ENCODE data around the gene TLE4. TPM values are rescaled to one million over a fixed set of nuclear protein-coding genes. Genes with fewer than 3 reads are reported as not detected.
"Not testable (repeated sequence)": the region's sequence is repeated elsewhere in the genome, so short reads cannot be mapped to it uniquely, and the experiment has no call there.

The TLE4 gene
- total RNA-seq, 1 donor from 2014 or later: 12.1 TPM

DNA sequence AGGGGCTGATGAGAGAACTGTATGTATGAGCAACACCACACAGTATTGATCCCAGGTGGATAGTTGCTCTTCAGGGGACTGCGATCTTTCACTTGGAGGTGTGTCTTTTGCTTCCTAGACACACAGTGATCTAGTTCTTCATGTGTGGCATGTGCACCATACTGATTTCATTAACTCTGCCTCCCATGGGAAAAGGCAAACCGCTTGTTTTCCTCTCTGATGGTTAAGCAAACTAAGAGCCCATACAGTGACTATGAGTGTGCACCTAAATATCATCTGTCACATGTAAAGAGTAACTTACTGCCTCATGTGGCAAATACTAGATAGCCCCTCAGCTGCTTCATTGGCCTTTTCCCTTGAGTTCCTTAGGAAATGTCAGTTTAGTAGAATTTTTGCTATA, 147.3 kb downstream of the TLE4 start:
- DNase-seq: no peak
- no peaks in the 10 kb centered on the region for H3K4me1 Mint-ChIP-seq
- H3K27me3 Mint-ChIP-seq: no peaks in the 10 kb centered on the region
- peaks cover 37% of the 10 kb centered on the region for H3K36me3 Mint-ChIP-seq (ENCODE audit: low read depth)
- H3K4me3 Mint-ChIP-seq: no peak overlapping the region
- no peaks in the 10 kb centered on the region for H3K9me3 Mint-ChIP-seq
- no peak overlapping the region for H3K27ac Mint-ChIP-seq
- intact Hi-C loops (cut with micrococcal nuclease): no loop called here

DNA sequence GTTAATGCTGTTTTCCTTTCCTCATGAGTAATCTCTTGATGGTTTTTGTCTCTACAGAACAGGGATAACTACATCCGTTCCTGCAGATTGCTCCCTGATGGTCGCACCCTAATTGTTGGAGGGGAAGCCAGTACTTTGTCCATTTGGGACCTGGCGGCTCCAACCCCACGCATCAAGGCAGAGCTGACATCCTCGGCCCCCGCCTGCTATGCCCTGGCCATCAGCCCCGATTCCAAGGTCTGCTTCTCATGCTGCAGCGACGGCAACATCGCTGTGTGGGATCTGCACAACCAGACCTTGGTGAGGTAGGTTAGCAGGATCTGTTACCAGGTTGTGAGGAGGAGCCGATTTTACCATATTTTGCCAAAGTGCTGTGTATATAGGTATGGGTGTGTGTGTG, 148.2 kb downstream of the TLE4 start:
- no peaks in the 10 kb centered on the region for H3K4me1 Mint-ChIP-seq
- no peak overlapping the region for H3K4me3 Mint-ChIP-seq
- H3K27me3 Mint-ChIP-seq: no peaks in the 10 kb centered on the region
- peaks cover 38% of the 10 kb centered on the region for H3K36me3 Mint-ChIP-seq (ENCODE audit: low read depth)
- H3K9me3 Mint-ChIP-seq: no peaks in the 10 kb centered on the region
- intact Hi-C loops (cut with micrococcal nuclease): no loop called here
- DNase-seq: no peak
- no peak overlapping the region for H3K27ac Mint-ChIP-seq

DNA sequence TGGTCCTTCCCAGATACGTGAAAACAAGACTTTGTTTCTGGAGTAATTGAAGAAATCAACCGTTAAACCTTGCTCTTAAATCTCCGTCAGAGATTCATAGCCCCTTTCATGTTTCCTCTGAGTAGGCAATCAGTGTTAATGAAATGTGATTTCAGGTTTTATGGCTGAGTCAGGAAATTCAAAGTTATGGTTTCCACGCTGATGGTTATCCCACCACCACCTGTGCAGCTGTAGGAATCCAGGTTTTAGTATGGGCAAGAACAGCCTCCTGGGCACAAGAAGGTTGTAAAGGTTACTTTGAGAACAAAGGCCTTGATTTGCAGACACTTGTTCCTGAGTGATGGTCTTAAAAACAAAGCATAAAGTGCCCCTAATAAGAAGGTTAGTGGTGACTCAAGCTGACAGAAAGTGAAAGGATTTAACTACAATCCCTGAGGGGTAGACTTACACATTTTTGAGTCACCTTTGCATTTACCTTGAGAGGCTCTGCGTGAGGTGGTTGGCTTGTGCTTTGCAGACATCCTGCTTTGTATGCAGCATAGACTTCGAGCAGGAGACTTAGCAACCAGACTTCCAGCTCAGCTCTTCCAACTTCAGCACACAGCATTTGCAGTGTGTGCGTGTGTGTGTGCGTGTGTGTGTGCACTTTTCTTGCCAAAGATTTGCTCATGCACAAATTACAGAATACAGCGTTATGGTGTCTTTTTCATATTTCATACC, 159.6 kb downstream of the TLE4 start:
- DNase-seq: no peak
- no peak overlapping the region for H3K4me3 Mint-ChIP-seq
- peaks cover 2% of the 10 kb centered on the region for H3K4me1 Mint-ChIP-seq
- no peak overlapping the region for H3K27ac Mint-ChIP-seq
- intact Hi-C loops (cut with micrococcal nuclease): no loop called here
- H3K9me3 Mint-ChIP-seq: peaks cover 14% of the 10 kb centered on the region
- no peaks in the 10 kb centered on the region for H3K27me3 Mint-ChIP-seq
- H3K36me3 Mint-ChIP-seq (ENCODE audit: low read depth): peaks cover 7% of the 10 kb centered on the region

DNA sequence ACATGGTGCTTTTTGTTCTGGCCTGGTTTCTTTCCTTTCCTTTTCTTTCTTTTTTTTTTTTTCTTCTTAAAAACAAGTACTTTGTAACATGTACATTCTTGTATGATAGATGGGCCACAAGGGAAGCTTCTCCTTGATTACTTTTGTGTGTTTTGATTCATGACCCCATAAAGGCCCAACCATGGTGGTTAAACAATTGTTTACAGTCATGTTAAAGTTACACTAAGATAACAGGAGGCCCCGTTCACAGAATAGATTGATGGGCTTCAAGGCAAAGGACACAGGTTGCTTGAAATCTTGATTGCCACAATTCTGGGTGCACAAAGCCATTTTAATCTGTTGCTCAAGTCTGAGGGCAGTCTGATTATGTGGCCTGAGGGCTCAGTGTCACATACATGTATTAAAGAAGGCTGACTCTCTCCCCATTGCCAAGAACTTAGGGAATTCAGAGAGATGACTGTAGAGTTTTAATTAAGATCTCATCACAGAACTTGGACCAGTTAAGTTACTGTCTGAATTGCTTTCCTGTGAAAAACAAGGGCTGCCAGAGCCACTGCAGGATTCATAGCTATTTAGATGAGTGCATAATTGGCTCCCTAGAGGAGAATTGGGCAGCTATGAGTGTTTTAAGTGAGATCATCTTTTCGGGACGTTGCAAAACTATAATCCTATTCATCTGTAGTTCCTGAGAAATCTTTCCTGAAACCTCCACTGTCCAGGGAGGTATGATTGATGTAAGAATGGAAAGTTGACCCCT, 163.4 kb downstream of the TLE4 start:
- DNase-seq: no peak
- peaks cover 10% of the 10 kb centered on the region for H3K9me3 Mint-ChIP-seq
- H3K27ac Mint-ChIP-seq: no peak overlapping the region
- peaks cover 2% of the 10 kb centered on the region for H3K4me1 Mint-ChIP-seq
- H3K36me3 Mint-ChIP-seq (ENCODE audit: low read depth): peaks cover 2% of the 10 kb centered on the region
- no peaks in the 10 kb centered on the region for H3K27me3 Mint-ChIP-seq
- H3K4me3 Mint-ChIP-seq: no peak overlapping the region
- intact Hi-C loops (cut with micrococcal nuclease): no loop called here

DNA sequence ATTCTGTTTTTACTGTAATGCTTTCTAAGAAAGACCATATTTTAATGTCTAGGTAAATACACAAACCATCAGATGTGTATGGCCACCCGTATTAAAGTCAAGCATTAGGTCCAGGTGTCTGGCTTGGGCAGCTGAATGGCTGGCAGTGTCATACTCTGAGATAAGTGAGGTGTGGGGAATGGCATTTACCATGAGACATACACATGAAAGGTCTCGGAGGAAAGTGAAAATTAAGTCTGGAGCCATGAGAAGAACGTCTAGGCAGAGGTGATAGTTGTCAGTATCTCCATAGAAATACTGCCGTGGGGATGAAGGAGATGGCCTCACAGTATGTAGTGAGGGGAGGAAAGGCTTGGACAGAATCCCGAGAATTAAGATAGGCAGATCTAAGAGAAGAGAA, 164.3 kb downstream of the TLE4 start:
- Mint-ChIP-seq H3K4me3 (no peak overlapping the region), H3K27me3 (no peaks in the 10 kb centered on the region), H3K36me3 (ENCODE audit: low read depth) (peaks cover 2% of the 10 kb centered on the region), H3K9me3 (peaks cover 10% of the 10 kb centered on the region), H3K27ac (no peak overlapping the region), H3K4me1 (peaks cover 2% of the 10 kb centered on the region)
- DNase-seq: no peak
- intact Hi-C loops (cut with micrococcal nuclease): no loop called here

DNA sequence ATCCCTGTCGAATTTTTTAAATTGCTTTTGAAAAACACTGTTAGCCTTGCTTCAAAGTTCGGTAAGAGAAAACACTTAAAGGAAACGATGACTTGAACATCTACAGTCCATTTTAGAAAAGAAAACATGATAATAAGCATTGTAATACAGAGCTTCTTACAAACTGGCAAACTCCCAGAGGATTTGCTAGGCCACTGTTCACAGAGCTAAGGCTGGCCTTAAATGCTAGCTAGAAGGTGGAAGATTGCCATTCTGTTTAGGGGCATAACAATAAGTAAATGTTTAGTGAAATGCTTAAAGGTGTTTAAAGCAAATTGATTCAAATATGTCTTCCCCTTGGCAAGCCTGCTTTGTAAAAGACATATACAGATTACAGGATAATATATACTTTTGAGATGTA, 169.6 kb downstream of the TLE4 start:
- no peak overlapping the region for H3K4me3 Mint-ChIP-seq
- H3K36me3 Mint-ChIP-seq (ENCODE audit: low read depth): no peaks in the 10 kb centered on the region
- H3K9me3 Mint-ChIP-seq: peaks cover 4% of the 10 kb centered on the region
- H3K27me3 Mint-ChIP-seq: peaks cover 2% of the 10 kb centered on the region
- H3K27ac Mint-ChIP-seq: no peak overlapping the region
- DNase-seq: no peak
- intact Hi-C loops (cut with micrococcal nuclease): no loop called here
- H3K4me1 Mint-ChIP-seq: no peaks in the 10 kb centered on the region

DNA sequence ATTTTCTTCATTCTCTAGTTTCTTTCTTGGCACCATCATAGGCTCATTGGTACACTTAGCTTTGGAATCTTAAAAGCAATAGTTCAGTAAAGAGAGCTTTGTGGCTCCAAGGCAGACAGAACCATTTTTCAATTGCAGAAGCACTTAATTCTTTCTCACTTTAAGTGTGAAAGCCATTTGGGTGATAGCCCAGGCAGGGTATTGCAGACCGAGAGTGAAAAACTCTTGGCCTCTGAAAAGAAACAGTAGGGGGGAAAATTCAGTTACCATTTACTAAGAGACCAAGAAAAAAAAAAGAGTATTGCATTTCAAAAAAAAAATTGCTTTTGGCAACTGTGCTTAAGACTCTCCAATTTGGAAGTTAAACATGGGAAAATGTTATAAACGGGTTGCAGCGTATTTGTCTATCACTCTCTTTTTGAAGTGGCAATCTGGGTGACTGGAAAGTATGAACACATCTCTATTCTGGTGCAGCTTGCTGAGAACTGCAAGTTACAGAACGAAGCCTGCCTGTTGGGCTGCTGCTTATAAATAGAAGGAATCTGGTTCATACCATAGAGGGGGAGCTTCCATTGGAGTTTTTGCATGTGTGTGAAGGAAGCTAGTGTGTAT, 170.5 kb downstream of the TLE4 start:
- Mint-ChIP-seq H3K36me3 (ENCODE audit: low read depth) (no peaks in the 10 kb centered on the region), H3K27ac (no peak overlapping the region), H3K4me1 (no peaks in the 10 kb centered on the region)

DNA sequence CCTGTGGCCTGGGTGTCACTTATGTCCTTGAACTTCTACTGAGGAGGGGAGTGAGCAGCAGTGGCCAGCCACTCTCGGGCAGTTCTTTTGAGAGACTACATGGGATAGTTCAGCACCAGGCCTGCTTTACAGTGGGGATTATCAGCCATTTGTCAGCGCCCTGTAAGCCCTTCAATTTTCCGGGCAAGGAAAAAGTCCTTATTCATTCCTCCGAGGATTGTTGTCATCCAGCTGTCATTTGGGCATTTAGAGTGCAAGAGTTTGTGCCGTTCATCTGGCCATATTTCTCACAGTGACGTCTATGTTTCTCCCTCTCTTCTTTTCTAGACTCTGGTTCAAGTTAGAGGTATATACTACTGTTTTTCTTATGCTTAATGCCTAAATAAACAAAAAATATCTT, 172.8 kb downstream of the TLE4 start:
- no peak overlapping the region for H3K27ac Mint-ChIP-seq
- H3K4me1 Mint-ChIP-seq: no peaks in the 10 kb centered on the region
- no peaks in the 10 kb centered on the region for H3K36me3 Mint-ChIP-seq (ENCODE audit: low read depth)
- no peak for DNase-seq
- no peak overlapping the region for H3K4me3 Mint-ChIP-seq
- intact Hi-C loops (cut with micrococcal nuclease): no loop called here
- peaks cover 4% of the 10 kb centered on the region for H3K9me3 Mint-ChIP-seq
- peaks cover 3% of the 10 kb centered on the region for H3K27me3 Mint-ChIP-seq

More for the DNA sequence above, 170.5 kb downstream of the TLE4 start:
- Mint-ChIP-seq H3K27me3 (peaks cover 3% of the 10 kb centered on the region), H3K9me3 (peaks cover 4% of the 10 kb centered on the region), H3K4me3 (no peak overlapping the region)
- no peak for DNase-seq
- intact Hi-C loops (cut with micrococcal nuclease): no loop called here

DNA sequence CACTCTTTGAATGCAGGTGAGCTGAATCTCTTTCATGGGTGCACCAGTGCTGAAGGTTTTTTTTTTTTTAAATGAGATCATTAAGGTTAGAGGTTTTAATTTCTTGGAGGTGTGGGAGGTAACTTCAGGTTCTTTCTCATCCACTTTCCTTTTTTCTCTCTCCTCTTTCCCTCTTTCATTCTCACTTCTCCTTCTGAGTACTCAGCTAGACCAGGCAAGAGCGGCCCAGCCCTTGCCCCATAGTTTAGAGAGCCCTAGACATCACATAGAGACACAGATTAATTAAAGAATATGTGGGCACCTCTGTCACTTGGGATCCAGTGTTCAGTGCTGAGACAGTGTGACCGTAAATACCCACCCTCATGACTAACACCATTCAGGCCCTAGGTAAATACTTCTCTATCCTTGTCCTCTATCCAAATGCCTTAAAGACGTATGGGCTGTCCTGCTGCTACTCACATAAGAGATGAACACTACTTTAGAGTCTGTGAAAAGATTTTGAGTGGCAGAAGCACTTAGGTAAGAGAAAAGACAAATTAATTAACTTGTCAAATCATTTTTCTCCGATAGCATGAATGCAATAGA, 174.1 kb downstream of the TLE4 start:
- H3K36me3 Mint-ChIP-seq (ENCODE audit: low read depth): no peaks in the 10 kb centered on the region
- intact Hi-C loops (cut with micrococcal nuclease): no loop called here

DNA sequence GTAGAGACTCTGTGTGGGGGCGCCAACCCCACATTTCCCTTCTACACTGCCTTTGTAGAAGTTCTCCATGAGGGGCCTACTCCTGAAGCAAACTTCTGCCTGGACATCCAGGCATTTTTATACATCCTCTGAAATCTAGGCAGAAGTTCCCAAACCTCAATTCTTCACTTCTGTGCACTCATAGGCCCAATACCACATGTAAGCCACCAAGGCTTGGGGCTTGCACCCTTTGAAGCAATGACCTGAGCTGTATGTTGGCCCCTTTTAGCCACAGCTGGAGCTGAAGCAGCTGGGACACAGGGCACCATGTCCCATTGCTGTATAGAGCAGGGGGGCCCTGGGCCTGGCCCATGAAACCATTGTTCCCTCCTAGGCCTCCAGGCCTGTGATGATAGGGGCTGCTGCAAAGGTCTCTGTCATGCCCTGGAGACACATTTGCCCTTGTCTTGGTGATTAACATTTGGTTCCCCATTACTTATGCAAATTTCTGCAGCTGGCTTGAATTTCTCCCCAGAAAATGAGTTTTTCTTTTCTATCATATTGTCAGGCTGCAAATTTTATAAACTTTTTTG, 180.2 kb downstream of the TLE4 start:
- H3K4me3 Mint-ChIP-seq; H3K4me1 Mint-ChIP-seq; intact Hi-C loops (cut with micrococcal nuclease); DNase-seq; H3K36me3 Mint-ChIP-seq (ENCODE audit: low read depth); H3K27me3 Mint-ChIP-seq; H3K9me3 Mint-ChIP-seq; H3K27ac Mint-ChIP-seq: not testable (repeated sequence)

More for the DNA sequence above, 174.1 kb downstream of the TLE4 start:
- no peak overlapping the region for H3K27ac Mint-ChIP-seq
- no peak for DNase-seq
- H3K4me3 Mint-ChIP-seq: no peak overlapping the region
- no peaks in the 10 kb centered on the region for H3K4me1 Mint-ChIP-seq
- H3K9me3 Mint-ChIP-seq: peaks cover 4% of the 10 kb centered on the region
- H3K27me3 Mint-ChIP-seq: peaks cover 3% of the 10 kb centered on the region

DNA sequence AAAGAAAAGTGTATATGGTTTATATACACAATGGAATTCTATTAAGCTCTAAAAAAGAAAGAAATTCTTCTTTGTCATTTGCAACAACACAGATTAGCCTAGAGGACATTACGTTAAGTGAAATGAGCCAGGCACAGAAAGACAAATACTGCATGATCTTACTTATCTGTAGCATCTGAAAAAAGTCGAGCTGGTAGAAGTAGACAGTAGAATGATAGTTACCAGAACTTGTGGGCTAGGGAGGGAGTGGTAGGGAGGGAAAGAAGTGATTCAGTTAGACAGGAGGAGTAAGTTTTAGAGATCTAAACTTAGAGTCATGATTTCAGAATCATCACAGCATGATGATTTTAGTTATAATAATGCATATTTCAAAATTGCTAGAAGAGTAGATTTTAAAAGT, 184.6 kb downstream of the TLE4 start:
- peaks cover 6% of the 10 kb centered on the region for H3K9me3 Mint-ChIP-seq
- no peaks in the 10 kb centered on the region for H3K4me1 Mint-ChIP-seq
- no peaks in the 10 kb centered on the region for H3K27me3 Mint-ChIP-seq
- H3K36me3 Mint-ChIP-seq (ENCODE audit: low read depth): no peaks in the 10 kb centered on the region
- no peak for DNase-seq
- intact Hi-C loops (cut with micrococcal nuclease): no loop called here
- no peak overlapping the region for H3K27ac Mint-ChIP-seq
- no peak overlapping the region for H3K4me3 Mint-ChIP-seq

DNA sequence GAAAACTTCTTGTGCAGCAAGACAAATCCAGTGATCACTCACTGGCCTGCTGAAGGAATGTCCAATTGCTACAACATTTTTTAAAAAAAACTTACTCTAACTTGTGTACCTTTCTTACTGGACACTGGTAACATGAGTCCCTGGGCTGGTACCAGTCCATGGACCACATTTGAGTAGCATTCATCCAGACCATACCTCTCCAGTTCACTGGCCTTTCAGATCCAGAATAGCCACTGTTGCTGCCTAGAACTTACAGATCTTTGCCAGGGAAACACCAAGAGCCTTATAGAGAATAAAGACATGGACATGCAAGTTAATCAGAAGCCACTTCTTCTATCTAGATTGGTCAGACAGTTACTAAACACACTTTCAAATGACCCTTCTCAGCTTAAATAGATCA, 185.3 kb downstream of the TLE4 start:
- Mint-ChIP-seq H3K9me3 (peaks cover 6% of the 10 kb centered on the region), H3K4me3 (no peak overlapping the region), H3K27me3 (no peaks in the 10 kb centered on the region), H3K27ac (no peak overlapping the region), H3K4me1 (no peaks in the 10 kb centered on the region), H3K36me3 (ENCODE audit: low read depth) (no peaks in the 10 kb centered on the region)
- intact Hi-C loops (cut with micrococcal nuclease): no loop called here
- DNase-seq: no peak

DNA sequence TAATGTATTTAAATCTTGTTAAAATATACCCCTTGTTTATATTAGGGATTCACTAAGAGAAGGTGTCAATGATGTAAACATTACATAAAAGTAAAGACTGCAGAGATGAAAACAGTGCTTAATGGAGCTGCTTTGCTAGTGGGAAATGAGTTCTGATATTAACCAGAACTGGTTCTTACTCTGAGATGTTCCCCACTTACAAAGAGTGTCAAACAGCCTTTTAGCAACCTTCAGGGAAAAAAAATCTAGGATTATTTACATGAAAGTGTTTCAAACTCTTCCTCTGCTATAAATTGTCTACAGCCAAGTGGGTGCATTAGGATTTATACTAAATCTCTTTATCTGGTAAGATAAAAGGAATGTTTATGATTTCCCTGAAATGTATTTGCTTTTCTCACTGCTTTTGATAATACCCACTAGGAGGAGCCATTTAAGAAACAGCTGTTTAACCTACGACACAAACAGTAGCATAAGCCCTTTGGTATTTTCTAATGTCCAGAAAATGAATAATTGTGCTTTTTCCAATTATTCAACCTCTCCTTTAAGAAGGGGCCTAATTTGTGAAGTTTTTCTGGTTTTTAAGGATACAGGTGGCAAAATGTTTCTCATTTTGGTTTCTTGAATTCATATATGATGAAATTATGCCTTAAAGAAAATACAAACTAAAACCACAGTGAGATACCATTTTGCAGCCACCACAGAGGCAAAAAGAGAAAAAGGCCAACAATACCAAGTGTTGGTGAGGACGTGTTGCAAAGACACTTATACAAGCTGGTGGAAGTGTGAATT, 186.3 kb downstream of the TLE4 start:
- intact Hi-C loops (cut with micrococcal nuclease): no loop called here
- Mint-ChIP-seq H3K27me3 (no peaks in the 10 kb centered on the region), H3K9me3 (peaks cover 3% of the 10 kb centered on the region), H3K4me3 (no peak overlapping the region), H3K27ac (no peak overlapping the region), H3K4me1 (no peaks in the 10 kb centered on the region), H3K36me3 (ENCODE audit: low read depth) (no peaks in the 10 kb centered on the region)
- DNase-seq: no peak

All from activated CD4-positive, alpha-beta T cell treated with anti-CD3 and anti-CD28 coated beads, Interleukin-2, amount 10 ng/mL, durations not matched to agents 24 days and 14 days (primary cell).